Neural progenitor cell (in vitro differentiated cells): Measurements from ENCODE around the gene BUD23.

Experiments
- CTCF ChIP-seq: fragments of 200-600 bp; sonication (generic); IDR thresholded peaks from 2 replicates; pipeline ENCODE4 v1.5.1; 2017; ENCODE audit warnings: antibody characterized with exemption, mild to moderate bottlenecking
- EZH2 ChIP-seq: fragments of 200-600 bp; sonication (generic); IDR thresholded peaks from 2 replicates; pipeline ENCODE4 v1.6.1; 2017; ENCODE audit warnings: antibody characterized with exemption, mild to moderate bottlenecking, moderate library complexity

GRCh38 chr7:73718438-73718881 is 35.1 kb downstream of the BUD23 start:
- no peak for TF ChIP-seq CTCF
- no peak for TF ChIP-seq EZH2
